ENCODE results near the gene LEF1. TPM values are rescaled to one million over a fixed set of nuclear protein-coding genes. Genes with fewer than 3 reads are reported as not detected.

LEF1 gene
- total RNA-seq, 2 donors from 2014 or later: 130 to 175 TPM

DNA sequence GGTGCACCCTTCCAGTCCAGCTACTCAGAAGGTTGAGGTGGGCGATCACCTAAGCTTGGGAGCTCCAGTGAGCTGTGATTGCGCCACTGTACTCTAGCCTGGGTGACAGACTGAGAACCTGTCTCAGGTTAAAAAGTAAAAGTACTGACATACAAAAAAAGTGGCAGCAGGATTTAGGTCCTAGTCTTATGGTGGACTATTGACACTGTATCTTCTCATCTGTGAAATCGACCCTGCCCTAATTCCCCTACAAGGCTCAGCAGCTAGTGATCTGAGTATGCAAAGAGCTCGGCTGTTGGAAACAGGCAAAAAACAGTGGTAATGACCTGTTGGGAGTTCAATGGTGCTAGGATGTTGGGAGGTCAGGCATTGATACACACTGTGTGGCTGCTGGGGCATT is 57.0 kb downstream of the LEF1 start:
- H3K4me1 Mint-ChIP-seq (ENCODE audit: low read depth): peaks cover 98% of the 10 kb centered on the region
- H3K27ac Mint-ChIP-seq: no peak overlapping the region
- no peaks in the 10 kb centered on the region for H3K9me3 Mint-ChIP-seq
- DNase-seq: no peak
- no peaks in the 10 kb centered on the region for H3K27me3 Mint-ChIP-seq (ENCODE audit: low read depth)
- H3K4me3 Mint-ChIP-seq: peak overlapping the region; percentile 5 to 20
- ATAC-seq (replicated peaks in 1 of 2): no peak
- H3K36me3 Mint-ChIP-seq (ENCODE audit: insufficient read depth in 2 of 2): peaks cover 0 to 15% of the 10 kb centered on the region in 2 donors

DNA sequence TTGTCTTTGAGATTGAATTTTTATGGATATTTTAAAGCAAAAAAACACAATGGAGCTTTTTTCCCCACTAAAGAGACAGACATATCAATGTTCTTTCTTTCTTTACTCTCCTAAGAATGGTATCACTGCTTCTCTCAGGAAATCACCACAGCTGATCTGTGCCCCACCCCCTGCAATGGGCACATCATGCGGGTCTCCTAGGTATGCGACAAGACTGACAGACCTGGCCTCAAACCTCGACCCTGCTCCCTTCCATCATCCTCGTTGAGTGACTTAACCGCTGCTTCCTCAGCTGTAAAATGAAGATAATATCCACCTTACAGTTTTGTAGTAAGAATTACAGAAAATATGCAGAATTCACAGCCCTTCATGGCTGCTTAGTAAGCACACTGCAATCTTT is 58.3 kb downstream of the LEF1 start:
- DNase-seq: no peak
- Mint-ChIP-seq H3K9me3 (no peaks in the 10 kb centered on the region), H3K4me1 (ENCODE audit: low read depth) (peaks cover 98% of the 10 kb centered on the region), H3K27me3 (ENCODE audit: low read depth) (no peaks in the 10 kb centered on the region), H3K27ac (peak overlapping the region; percentile 76), H3K4me3 (peak overlapping the region; percentile 73 to 85), H3K36me3 (ENCODE audit: insufficient read depth in 2 of 2) (peaks cover 2 to 19% of the 10 kb centered on the region in 2 donors)
- ATAC-seq (replicated peaks in 1 of 2): no peak

- H3K4me1 Mint-ChIP-seq (ENCODE audit: low read depth): peaks cover 98% of the 10 kb centered on the region
- H3K27me3 Mint-ChIP-seq (ENCODE audit: low read depth): no peaks in the 10 kb centered on the region
- H3K27ac Mint-ChIP-seq: peak overlapping the region; percentile 76
- DNase-seq: no peak
- peaks cover 2 to 17% of the 10 kb centered on the region in 2 donors for H3K36me3 Mint-ChIP-seq (ENCODE audit: insufficient read depth in 2 of 2)
- peak overlapping the region; percentile 73 to 85 for H3K4me3 Mint-ChIP-seq
- no peaks in the 10 kb centered on the region for H3K9me3 Mint-ChIP-seq
- ATAC-seq (replicated peaks in 1 of 2): peak; percentile 8 to 10
Measured at GRCh38 chr4:108109997-108110416, 58.7 kb downstream of the LEF1 start.

- Mint-ChIP-seq H3K27ac (peak overlapping the region; percentile 82), H3K9me3 (no peaks in the 10 kb centered on the region), H3K36me3 (ENCODE audit: insufficient read depth in 2 of 2) (peaks cover 2 to 18% of the 10 kb centered on the region in 2 donors), H3K27me3 (ENCODE audit: low read depth) (no peaks in the 10 kb centered on the region), H3K4me3 (peak overlapping the region; percentile 73 to 85), H3K4me1 (ENCODE audit: low read depth) (peaks cover 96% of the 10 kb centered on the region)
- DNase-seq (no peak), ATAC-seq (replicated peaks in 1 of 2) (no peak)
Measured at GRCh38 chr4:108109111-108109510, 59.6 kb downstream of the LEF1 start.

DNA sequence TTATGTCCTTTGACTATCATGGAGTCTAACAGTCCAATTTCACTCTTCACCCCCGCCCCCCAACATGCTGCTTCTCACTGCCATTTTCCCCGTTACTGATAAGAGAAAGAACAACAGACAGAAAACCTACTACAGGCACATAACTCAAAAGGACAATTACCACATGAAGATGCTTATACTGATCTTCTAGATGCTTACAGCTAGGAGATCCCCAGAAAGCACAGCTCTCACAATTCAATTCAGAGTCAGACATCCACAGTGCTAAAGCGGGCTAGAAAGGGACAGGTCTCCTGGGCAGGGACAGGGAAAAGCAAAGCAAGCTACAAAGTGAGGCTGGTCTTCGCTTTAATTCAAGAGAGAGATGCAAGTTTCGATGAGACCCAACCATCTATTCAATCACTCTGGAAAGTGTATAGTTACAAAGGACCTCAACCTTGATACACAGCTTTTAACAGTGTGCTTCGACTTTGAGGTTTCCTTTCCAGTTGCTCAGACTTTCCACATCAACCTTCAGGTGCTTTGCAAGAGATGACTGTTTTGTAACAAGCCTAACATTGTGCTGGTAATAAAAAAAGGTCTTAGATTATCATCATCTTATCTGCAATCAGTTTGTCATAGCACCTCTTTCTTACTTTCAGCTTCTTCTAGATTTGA is 60.9 kb downstream of the LEF1 start:
- Mint-ChIP-seq H3K36me3 (ENCODE audit: insufficient read depth in 2 of 2) (peaks cover 2 to 18% of the 10 kb centered on the region in 2 donors), H3K27ac (peak overlapping the region; percentile 80), H3K9me3 (no peaks in the 10 kb centered on the region), H3K4me3 (peak overlapping the region; percentile 77 to 81), H3K27me3 (ENCODE audit: low read depth) (no peaks in the 10 kb centered on the region), H3K4me1 (ENCODE audit: low read depth) (peaks cover 96% of the 10 kb centered on the region)
- peak; percentile 63 to 65 for DNase-seq
- ATAC-seq (replicated peaks in 1 of 2): peak; percentile 90 to 93

DNA sequence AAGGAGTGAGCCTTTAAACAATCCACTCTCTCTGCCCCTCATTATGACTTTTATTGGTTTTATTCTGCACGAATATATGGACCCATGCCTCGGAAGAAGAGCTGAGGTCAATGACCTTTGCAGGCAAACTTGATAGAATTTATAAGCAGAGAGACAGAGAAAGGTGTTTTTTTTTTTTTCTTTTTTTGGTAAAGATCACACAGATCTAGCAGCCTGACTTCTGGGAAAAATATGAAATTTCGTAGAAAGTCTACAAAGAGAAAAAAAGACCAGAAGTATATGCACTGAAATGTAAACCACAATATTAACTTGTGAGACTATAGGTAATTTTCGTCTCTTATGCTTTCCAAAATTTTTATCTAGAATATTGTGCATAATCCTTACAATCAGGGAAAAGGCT is 61.6 kb downstream of the LEF1 start:
- ATAC-seq (replicated peaks in 1 of 2): no peak
- H3K27ac Mint-ChIP-seq: peak overlapping the region; percentile 80

GRCh38 chr4:108106186-108106585 is 62.5 kb downstream of the LEF1 start:
- Mint-ChIP-seq H3K4me3 (peak overlapping the region; percentile 77 to 81), H3K27ac (peak overlapping the region; percentile 80), H3K4me1 (ENCODE audit: low read depth) (peaks cover 96% of the 10 kb centered on the region), H3K36me3 (ENCODE audit: insufficient read depth in 2 of 2) (peaks cover 2 to 19% of the 10 kb centered on the region in 2 donors), H3K9me3 (no peaks in the 10 kb centered on the region), H3K27me3 (ENCODE audit: low read depth) (no peaks in the 10 kb centered on the region)
- DNase-seq (no peak), ATAC-seq (replicated peaks in 1 of 2) (no peak)

More for the DNA sequence above, 61.6 kb downstream of the LEF1 start:
- peaks cover 2 to 19% of the 10 kb centered on the region in 2 donors for H3K36me3 Mint-ChIP-seq (ENCODE audit: insufficient read depth in 2 of 2)
- DNase-seq: no peak
- H3K27me3 Mint-ChIP-seq (ENCODE audit: low read depth): no peaks in the 10 kb centered on the region
- H3K4me1 Mint-ChIP-seq (ENCODE audit: low read depth): peaks cover 96% of the 10 kb centered on the region
- no peaks in the 10 kb centered on the region for H3K9me3 Mint-ChIP-seq
- peak overlapping the region; percentile 77 to 81 for H3K4me3 Mint-ChIP-seq

GRCh38 chr4:108103099-108103862 is 65.5 kb downstream of the LEF1 start:
- H3K4me3 Mint-ChIP-seq: peak overlapping the region; percentile 43 to 51
- peaks cover 2 to 14% of the 10 kb centered on the region in 2 donors for H3K36me3 Mint-ChIP-seq (ENCODE audit: insufficient read depth in 2 of 2)
- H3K4me1 Mint-ChIP-seq (ENCODE audit: low read depth): peaks cover 95% of the 10 kb centered on the region
- no peaks in the 10 kb centered on the region for H3K27me3 Mint-ChIP-seq (ENCODE audit: low read depth)
- DNase-seq (no peak), ATAC-seq (replicated peaks in 1 of 2) (no peak)
- no peaks in the 10 kb centered on the region for H3K9me3 Mint-ChIP-seq
- peak overlapping the region; percentile 78 for H3K27ac Mint-ChIP-seq

GRCh38 chr4:108100827-108101226 is 67.9 kb downstream of the LEF1 start:
- peaks cover 98% of the 10 kb centered on the region for H3K4me1 Mint-ChIP-seq (ENCODE audit: low read depth)
- H3K9me3 Mint-ChIP-seq: no peaks in the 10 kb centered on the region
- no peaks in the 10 kb centered on the region for H3K27me3 Mint-ChIP-seq (ENCODE audit: low read depth)
- peak overlapping the region; percentile 48 to 83 for H3K4me3 Mint-ChIP-seq
- DNase-seq (no peak), ATAC-seq (replicated peaks in 1 of 2) (peak in 1 of 2 donors; percentile 60)
- H3K27ac Mint-ChIP-seq: peak overlapping the region; percentile 93
- H3K36me3 Mint-ChIP-seq (ENCODE audit: insufficient read depth in 2 of 2): peaks cover 2 to 12% of the 10 kb centered on the region in 2 donors

DNA sequence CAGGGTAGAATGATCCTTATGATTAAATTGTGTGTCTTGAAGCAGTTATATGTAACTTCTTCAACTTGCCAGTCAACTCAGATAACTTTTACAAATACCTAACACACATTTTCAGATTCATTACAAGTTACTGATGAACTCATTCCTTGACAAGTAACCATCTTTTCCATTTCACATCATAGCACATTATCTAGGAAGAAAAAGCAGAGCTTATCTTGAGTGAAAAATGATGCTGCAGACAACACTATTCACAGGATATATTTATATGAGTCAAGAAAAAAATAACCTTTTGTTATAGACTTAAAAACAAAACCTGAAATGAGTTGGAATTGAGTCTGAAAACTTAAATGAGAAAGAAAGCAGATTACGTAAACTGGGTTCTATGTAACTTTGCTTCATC is 68.9 kb downstream of the LEF1 start:
- Mint-ChIP-seq H3K27ac (peak overlapping the region; percentile 94), H3K9me3 (no peaks in the 10 kb centered on the region), H3K4me1 (ENCODE audit: low read depth) (peaks cover 98% of the 10 kb centered on the region), H3K36me3 (ENCODE audit: insufficient read depth in 2 of 2) (peaks cover 5 to 16% of the 10 kb centered on the region in 2 donors), H3K27me3 (ENCODE audit: low read depth) (no peaks in the 10 kb centered on the region), H3K4me3 (peak overlapping the region; percentile 65 to 68)
- DNase-seq: no peak
- ATAC-seq (replicated peaks in 1 of 2): peak; percentile 75 to 76

DNA sequence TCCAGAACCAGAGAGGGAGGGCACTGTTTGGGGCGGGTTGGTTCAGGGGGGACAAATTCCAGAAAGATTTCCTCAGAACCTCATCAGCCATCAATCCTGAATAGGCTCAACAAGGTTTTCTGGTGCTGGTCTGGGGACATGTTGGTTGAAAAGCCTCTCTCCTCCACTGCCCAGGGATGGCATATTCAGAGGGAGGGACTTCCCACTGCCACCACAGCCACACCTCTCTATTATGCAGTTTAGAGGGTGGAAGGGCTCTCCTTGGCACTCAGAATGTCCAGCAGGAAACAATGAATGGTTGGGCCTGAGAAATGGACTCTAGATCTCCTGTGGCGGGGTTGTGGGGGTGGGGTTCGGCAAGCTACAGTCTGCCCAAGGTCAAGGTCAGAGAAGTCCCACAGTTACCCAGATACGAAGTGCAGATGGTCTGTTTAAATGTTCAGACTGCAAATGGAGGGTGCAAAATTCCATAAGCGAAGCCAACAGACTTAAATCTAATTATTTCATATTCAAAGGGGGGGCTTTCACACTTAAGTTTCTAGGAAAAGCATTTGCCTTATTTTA is 70.7 kb downstream of the LEF1 start:
- Mint-ChIP-seq H3K27ac (peak overlapping the region; percentile 58), H3K27me3 (ENCODE audit: low read depth) (no peaks in the 10 kb centered on the region), H3K36me3 (ENCODE audit: insufficient read depth in 2 of 2) (peaks cover 5 to 15% of the 10 kb centered on the region in 2 donors), H3K4me3 (peak overlapping the region; percentile 31 to 73), H3K9me3 (no peaks in the 10 kb centered on the region), H3K4me1 (ENCODE audit: low read depth) (peaks cover 99% of the 10 kb centered on the region)
- no peak for DNase-seq
- ATAC-seq (replicated peaks in 1 of 2): peak in 1 of 2 donors; percentile 24

DNA sequence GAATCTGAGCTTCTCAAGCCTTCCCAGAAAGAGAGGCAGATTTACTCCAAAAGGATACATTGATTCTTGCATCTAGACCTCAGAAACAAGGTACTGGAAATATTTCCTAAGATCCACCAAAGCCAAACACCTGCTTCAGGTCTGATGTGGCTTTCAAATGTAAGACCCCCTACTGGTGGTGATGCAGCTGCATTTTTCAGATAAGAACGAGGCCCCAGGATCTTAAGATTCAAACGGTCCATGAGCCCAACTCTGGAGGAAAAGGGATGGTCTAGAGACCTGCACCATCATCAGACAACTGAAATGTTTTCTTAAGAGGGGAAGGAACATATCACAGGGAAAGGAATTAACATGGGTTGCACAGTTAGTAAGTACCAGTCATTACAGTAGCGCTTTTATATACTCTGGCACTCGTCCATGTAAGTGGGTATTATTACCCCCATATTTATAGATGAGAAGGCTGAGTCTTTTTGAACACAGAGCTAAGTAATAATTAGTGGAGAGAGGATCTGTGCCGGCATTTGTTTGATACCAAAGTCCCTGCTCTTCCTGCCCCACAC is 73.7 kb downstream of the LEF1 start:
- no peaks in the 10 kb centered on the region for H3K27me3 Mint-ChIP-seq (ENCODE audit: low read depth)
- no peaks in the 10 kb centered on the region for H3K9me3 Mint-ChIP-seq
- peaks cover 5 to 8% of the 10 kb centered on the region in 2 donors for H3K36me3 Mint-ChIP-seq (ENCODE audit: insufficient read depth in 2 of 2)
- ATAC-seq (replicated peaks in 1 of 2): peak; percentile 34 to 35
- peaks cover 85% of the 10 kb centered on the region for H3K4me1 Mint-ChIP-seq (ENCODE audit: low read depth)
- no peak for DNase-seq
- peak overlapping the region; percentile 49 to 58 for H3K4me3 Mint-ChIP-seq
- peak overlapping the region; percentile 80 for H3K27ac Mint-ChIP-seq

DNA sequence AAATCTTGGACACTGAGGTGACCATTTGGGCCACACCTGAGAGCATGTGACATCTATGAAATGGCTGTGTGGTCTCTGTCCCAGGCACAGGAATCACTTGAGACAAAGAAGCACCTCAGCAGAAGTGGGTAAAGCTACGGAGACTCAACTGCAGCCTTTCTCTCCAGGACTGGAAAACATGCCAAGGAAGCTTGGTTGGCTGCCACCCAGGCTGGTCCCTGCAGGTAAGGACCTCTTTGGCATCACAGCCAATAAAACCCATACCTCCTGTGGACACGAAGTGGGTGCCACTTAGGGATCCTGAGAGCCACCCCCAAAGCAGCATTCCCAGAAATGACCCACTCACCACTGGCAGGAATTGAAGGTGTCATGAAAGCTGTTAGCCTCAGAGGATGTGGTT is 74.6 kb downstream of the LEF1 start:
- ATAC-seq (replicated peaks in 1 of 2): no peak
- Mint-ChIP-seq H3K27me3 (ENCODE audit: low read depth) (no peaks in the 10 kb centered on the region), H3K4me1 (ENCODE audit: low read depth) (peaks cover 85% of the 10 kb centered on the region), H3K9me3 (no peaks in the 10 kb centered on the region), H3K27ac (peak overlapping the region; percentile 80), H3K36me3 (ENCODE audit: insufficient read depth in 2 of 2) (peaks cover 5 to 8% of the 10 kb centered on the region in 2 donors), H3K4me3 (peak overlapping the region; percentile 36 to 86)
- DNase-seq: no peak

Data from activated T-cell treated with anti-CD3 and anti-CD28 coated beads, Interleukin-2, amount 50 U/mL, for 72 hours (primary cell).